GM23338 (cell line): ENCODE measurements around the gene CLCN2. TPM values are rescaled to one million over a fixed set of nuclear protein-coding genes. Genes with fewer than 3 reads are reported as not detected.

ENCODE experiments used
- ATAC-seq: fragments of 200-7000 bp; cut with Tn5 transposase; 3 replicates; pipeline ENCODE4 v1.9.1; 2020
- DNase-seq: peaks from one replicate; pipeline ENCODE4 v3.0.0-alpha.2; 2015; ENCODE audit warnings: low spot score
- H2AFZ ChIP-seq: fragments of 200-600 bp; sonication (generic); 2 replicates; pipeline ENCODE4 v1.8.0; 2016; ENCODE audit warnings: antibody characterized with exemption, mild to moderate bottlenecking, moderate library complexity
- H3F3A ChIP-seq: fragments of 200-600 bp; sonication (generic); replicated peaks from 2 replicates; pipeline ENCODE4 v1.8.0; 2017; ENCODE audit warnings: antibody characterized with exemption, mixed run types, low read depth
- H3K27ac ChIP-seq: fragments of 200-600 bp; sonication (generic); 2 replicates; pipeline ENCODE4 v1.6.1; 2016; ENCODE audit warnings: low read depth
- H3K27me3 ChIP-seq: fragments of 200-600 bp; sonication (generic); 2 replicates; pipeline ENCODE4 v1.8.0; 2016; ENCODE audit warnings: mild to moderate bottlenecking, mixed run types, moderate library complexity; ENCODE audit not compliant: insufficient read depth
- H3K36me3 ChIP-seq: fragments of 200-600 bp; sonication (generic); 2 replicates; pipeline ENCODE4 v1.8.0; 2016; ENCODE audit warnings: mild to moderate bottlenecking; ENCODE audit not compliant: insufficient read depth
- H3K4me1 ChIP-seq: fragments of 200-600 bp; sonication (generic); 2 replicates; pipeline ENCODE4 v1.8.0; 2016; ENCODE audit warnings: mild to moderate bottlenecking, moderate library complexity; ENCODE audit not compliant: insufficient read depth
- H3K4me2 ChIP-seq: fragments of 200-600 bp; sonication (generic); 2 replicates; pipeline ENCODE4 v1.7.1; 2017; ENCODE audit warnings: mixed run types
- H3K4me3 ChIP-seq: fragments of 200-600 bp; sonication (generic); 2 replicates; pipeline ENCODE4 v1.6.1; 2016; ENCODE audit warnings: mixed run types
- H3K79me2 ChIP-seq: fragments of 200-600 bp; sonication (generic); replicated peaks from 2 replicates; pipeline ENCODE4 v1.8.0; 2017; ENCODE audit warnings: mild to moderate bottlenecking; ENCODE audit not compliant: insufficient read depth
- H3K9me2 ChIP-seq: fragments of 200-600 bp; sonication (generic); 2 replicates; pipeline ENCODE4 v1.8.0; 2017; ENCODE audit not compliant: insufficient read depth
- H4K20me1 ChIP-seq: fragments of 200-600 bp; sonication (generic); replicated peaks from 2 replicates; pipeline ENCODE4 v1.8.0; 2017; ENCODE audit warnings: mild to moderate bottlenecking; ENCODE audit not compliant: insufficient read depth
- H3K27ac Mint-ChIP-seq: 2 replicates; pipeline ENCODE4 v1.8.0; 2020; ENCODE audit warnings: inconsistent platforms, mild to moderate bottlenecking, moderate library complexity, mixed read lengths
- H3K27me3 Mint-ChIP-seq: 3 replicates; pipeline ENCODE4 v1.8.0; 2022; ENCODE audit warnings: low read depth, mild to moderate bottlenecking, moderate library complexity, mixed read lengths, inconsistent platforms; ENCODE audit not compliant: insufficient read depth, poor library complexity
- H3K36me3 Mint-ChIP-seq: 3 replicates; pipeline ENCODE4 v1.8.0; 2021; ENCODE audit warnings: low read depth, mild to moderate bottlenecking, inconsistent platforms, moderate library complexity, mixed read lengths
- H3K4me1 Mint-ChIP-seq: 3 replicates; pipeline ENCODE4 v1.8.0; 2020; ENCODE audit warnings: mild to moderate bottlenecking, inconsistent platforms, mixed read lengths
- H3K4me3 Mint-ChIP-seq: 3 replicates; pipeline ENCODE4 v1.8.0; 2021; ENCODE audit warnings: moderate library complexity, mild to moderate bottlenecking, inconsistent platforms, mixed read lengths
- H3K9me3 Mint-ChIP-seq: 3 replicates; pipeline ENCODE4 v1.8.0; 2020; ENCODE audit warnings: moderate library complexity, mild to moderate bottlenecking, inconsistent platforms, mixed read lengths
- CREB1 ChIP-seq: fragments of 250-450 bp; sonication (Bioruptor Pico); IDR thresholded peaks from 2 replicates; pipeline ENCODE4 v1.5.0; 2020; ENCODE audit warnings: low read depth, mild to moderate bottlenecking, moderate library complexity
- ETS1 ChIP-seq: IDR thresholded peaks from 2 replicates; pipeline ENCODE4 v1.6.1; 2016; ENCODE audit warnings: antibody characterized with exemption
- EZH2phosphoT487 ChIP-seq: fragments of 200-600 bp; sonication (generic); IDR thresholded peaks from one replicate; pipeline ENCODE4 v1.8.1; 2018; ENCODE audit warnings: antibody characterized with exemption; ENCODE audit not compliant: unreplicated experiment
- NANOG ChIP-seq: IDR thresholded peaks from 2 replicates; pipeline ENCODE4 v1.6.1; 2016; ENCODE audit warnings: antibody characterized with exemption, borderline replicate concordance
- POLR2AphosphoS5 ChIP-seq: IDR thresholded peaks from 2 replicates; pipeline ENCODE4 v1.6.1; 2016; ENCODE audit warnings: antibody characterized with exemption, low read depth
- STAT1 ChIP-seq: IDR thresholded peaks from one replicate; pipeline ENCODE4 v1.6.1; 2016; ENCODE audit warnings: antibody characterized with exemption; ENCODE audit not compliant: unreplicated experiment
- ZNF114 ChIP-seq: fragments of 250-450 bp; sonication (Bioruptor Pico); IDR thresholded peaks from 2 replicates; pipeline ENCODE4 v1.5.0; 2020; ENCODE audit warnings: mild to moderate bottlenecking, moderate library complexity
- ZNF331 ChIP-seq: fragments of 250-450 bp; sonication (Bioruptor Pico); IDR thresholded peaks from 2 replicates; pipeline ENCODE4 v1.5.0; 2020; ENCODE audit warnings: low read depth, mild to moderate bottlenecking, moderate library complexity
- polyA plus RNA-seq: library from polyadenylated mRNA; unstranded; fragments of >200 nt; fragmentation: Nextera tagmentation; extraction: Ambion mirVana; gene quantifications from 2 replicates; pipeline ENCODE4 v1.2.1, GENCODE V29; 2016
- total RNA-seq: library from RNA; depleted of rRNA; stranded (reverse); fragments of >200 nt; shearing (Covaris generic); gene quantifications from 2 replicates; pipeline ENCODE4 v1.2.3, GENCODE V29; 2014
- TF ChIP-seq, protein P1 (sequence below), 2 experiments: fragments of 200-600 bp in 1 of 2; sonication (generic) in 1 of 2; conservative IDR thresholded peaks; 2 replicates each; pipeline versions ENCODE4 v1.5.1 to v1.6.1; 2016 to 2017; ENCODE audit warnings: antibody characterized with exemption in 2 of 2, low read depth in 2 of 2, mild to moderate bottlenecking in 2 of 2, moderate library complexity in 1 of 2
- TF ChIP-seq, protein P2 (sequence below): fragments of 250-450 bp; sonication (Bioruptor Pico); IDR thresholded peaks from 2 replicates; pipeline ENCODE4 v1.5.0; 2020; ENCODE audit warnings: mild to moderate bottlenecking, moderate library complexity

The CLCN2 gene
- total and polyA plus RNA-seq, 2 experiments from 2014 or later: 7.0 to 9.2 TPM

GRCh38 chr3:184359610-184360009 lies 1.8 kb downstream of the CLCN2 start:
- Histone ChIP-seq H3K4me1 (peaks cover 19% of the 10 kb centered on the region), H3K27me3 (peaks cover 14% of the 10 kb centered on the region), H3K36me3 (0 out of 2 replicates have a peak, but pooled peaks cover 3% of the 10 kb centered on the region), H3K4me3 (no peak overlapping the region), H3K9me2 (no peaks in the 10 kb centered on the region), H3K27ac (no peak overlapping the region), H3K79me2 (peaks cover 13% of the 10 kb centered on the region), H2AFZ (no peak overlapping the region), H3K4me2 (peak overlapping the region; percentile 96; the same call in 1 of the 2 replicates), H4K20me1 (no peaks in the 10 kb centered on the region; the same call in 1 of the 2 replicates), H3F3A (peaks cover 5% of the 10 kb centered on the region; the same call in 1 of the 2 replicates)
- H3K27ac Mint-ChIP-seq: no peak overlapping the region
- peak overlapping the region; percentile 81 for H3K4me3 Mint-ChIP-seq
- peaks cover 2% of the 10 kb centered on the region; the same call in 1 of the 3 replicates for H3K9me3 Mint-ChIP-seq
- TF ChIP-seq CREB1 (CRISPR knock-in tag): no peak
- TF ChIP-seq POLR2AphosphoS5: no peak
- no peak for TF ChIP-seq NANOG
- TF ChIP-seq STAT1: no peak
- TF ChIP-seq, protein P1, sequence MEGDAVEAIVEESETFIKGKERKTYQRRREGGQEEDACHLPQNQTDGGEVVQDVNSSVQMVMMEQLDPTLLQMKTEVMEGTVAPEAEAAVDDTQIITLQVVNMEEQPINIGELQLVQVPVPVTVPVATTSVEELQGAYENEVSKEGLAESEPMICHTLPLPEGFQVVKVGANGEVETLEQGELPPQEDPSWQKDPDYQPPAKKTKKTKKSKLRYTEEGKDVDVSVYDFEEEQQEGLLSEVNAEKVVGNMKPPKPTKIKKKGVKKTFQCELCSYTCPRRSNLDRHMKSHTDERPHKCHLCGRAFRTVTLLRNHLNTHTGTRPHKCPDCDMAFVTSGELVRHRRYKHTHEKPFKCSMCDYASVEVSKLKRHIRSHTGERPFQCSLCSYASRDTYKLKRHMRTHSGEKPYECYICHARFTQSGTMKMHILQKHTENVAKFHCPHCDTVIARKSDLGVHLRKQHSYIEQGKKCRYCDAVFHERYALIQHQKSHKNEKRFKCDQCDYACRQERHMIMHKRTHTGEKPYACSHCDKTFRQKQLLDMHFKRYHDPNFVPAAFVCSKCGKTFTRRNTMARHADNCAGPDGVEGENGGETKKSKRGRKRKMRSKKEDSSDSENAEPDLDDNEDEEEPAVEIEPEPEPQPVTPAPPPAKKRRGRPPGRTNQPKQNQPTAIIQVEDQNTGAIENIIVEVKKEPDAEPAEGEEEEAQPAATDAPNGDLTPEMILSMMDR (conservative IDR thresholded peaks at IDR 0.05; ENCODE audit: low read depth in 2 of 2): no peak
- TF ChIP-seq ZNF331 (CRISPR knock-in tag): no peak
- TF ChIP-seq, protein P2, sequence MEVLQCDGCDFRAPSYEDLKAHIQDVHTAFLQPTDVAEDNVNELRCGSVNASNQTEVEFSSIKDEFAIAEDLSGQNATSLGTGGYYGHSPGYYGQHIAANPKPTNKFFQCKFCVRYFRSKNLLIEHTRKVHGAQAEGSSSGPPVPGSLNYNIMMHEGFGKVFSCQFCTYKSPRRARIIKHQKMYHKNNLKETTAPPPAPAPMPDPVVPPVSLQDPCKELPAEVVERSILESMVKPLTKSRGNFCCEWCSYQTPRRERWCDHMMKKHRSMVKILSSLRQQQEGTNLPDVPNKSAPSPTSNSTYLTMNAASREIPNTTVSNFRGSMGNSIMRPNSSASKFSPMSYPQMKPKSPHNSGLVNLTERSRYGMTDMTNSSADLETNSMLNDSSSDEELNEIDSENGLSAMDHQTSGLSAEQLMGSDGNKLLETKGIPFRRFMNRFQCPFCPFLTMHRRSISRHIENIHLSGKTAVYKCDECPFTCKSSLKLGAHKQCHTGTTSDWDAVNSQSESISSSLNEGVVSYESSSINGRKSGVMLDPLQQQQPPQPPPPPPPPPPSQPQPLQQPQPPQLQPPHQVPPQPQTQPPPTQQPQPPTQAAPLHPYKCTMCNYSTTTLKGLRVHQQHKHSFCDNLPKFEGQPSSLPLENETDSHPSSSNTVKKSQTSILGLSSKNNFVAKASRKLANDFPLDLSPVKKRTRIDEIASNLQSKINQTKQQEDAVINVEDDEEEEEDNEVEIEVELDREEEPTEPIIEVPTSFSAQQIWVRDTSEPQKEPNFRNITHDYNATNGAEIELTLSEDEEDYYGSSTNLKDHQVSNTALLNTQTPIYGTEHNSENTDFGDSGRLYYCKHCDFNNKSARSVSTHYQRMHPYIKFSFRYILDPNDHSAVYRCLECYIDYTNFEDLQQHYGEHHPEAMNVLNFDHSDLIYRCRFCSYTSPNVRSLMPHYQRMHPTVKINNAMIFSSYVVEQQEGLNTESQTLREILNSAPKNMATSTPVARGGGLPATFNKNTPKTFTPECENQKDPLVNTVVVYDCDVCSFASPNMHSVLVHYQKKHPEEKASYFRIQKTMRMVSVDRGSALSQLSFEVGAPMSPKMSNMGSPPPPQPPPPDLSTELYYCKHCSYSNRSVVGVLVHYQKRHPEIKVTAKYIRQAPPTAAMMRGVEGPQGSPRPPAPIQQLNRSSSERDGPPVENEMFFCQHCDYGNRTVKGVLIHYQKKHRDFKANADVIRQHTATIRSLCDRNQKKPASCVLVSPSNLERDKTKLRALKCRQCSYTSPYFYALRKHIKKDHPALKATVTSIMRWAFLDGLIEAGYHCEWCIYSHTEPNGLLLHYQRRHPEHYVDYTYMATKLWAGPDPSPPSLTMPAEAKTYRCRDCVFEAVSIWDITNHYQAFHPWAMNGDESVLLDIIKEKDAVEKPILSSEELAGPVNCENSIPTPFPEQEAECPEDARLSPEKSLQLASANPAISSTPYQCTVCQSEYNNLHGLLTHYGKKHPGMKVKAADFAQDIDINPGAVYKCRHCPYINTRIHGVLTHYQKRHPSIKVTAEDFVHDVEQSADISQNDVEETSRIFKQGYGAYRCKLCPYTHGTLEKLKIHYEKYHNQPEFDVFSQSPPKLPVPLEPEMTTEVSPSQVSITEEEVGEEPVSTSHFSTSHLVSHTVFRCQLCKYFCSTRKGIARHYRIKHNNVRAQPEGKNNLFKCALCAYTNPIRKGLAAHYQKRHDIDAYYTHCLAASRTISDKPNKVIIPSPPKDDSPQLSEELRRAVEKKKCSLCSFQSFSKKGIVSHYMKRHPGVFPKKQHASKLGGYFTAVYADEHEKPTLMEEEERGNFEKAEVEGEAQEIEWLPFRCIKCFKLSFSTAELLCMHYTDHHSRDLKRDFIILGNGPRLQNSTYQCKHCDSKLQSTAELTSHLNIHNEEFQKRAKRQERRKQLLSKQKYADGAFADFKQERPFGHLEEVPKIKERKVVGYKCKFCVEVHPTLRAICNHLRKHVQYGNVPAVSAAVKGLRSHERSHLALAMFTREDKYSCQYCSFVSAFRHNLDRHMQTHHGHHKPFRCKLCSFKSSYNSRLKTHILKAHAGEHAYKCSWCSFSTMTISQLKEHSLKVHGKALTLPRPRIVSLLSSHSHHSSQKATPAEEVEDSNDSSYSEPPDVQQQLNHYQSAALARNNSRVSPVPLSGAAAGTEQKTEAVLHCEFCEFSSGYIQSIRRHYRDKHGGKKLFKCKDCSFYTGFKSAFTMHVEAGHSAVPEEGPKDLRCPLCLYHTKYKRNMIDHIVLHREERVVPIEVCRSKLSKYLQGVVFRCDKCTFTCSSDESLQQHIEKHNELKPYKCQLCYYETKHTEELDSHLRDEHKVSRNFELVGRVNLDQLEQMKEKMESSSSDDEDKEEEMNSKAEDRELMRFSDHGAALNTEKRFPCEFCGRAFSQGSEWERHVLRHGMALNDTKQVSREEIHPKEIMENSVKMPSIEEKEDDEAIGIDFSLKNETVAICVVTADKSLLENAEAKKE (CRISPR knock-in tag): no peak
- no peak for TF ChIP-seq EZH2phosphoT487
- no peak for TF ChIP-seq ETS1
- no peak for TF ChIP-seq ZNF114 (CRISPR knock-in tag)
- peak; percentile 1; the same call in 2 of the 3 replicates for ATAC-seq
- peaks cover 24% of the 10 kb centered on the region for H3K36me3 Mint-ChIP-seq
- H3K4me1 Mint-ChIP-seq: peaks cover 23% of the 10 kb centered on the region
- DNase-seq: peak; percentile 43
- H3K27me3 Mint-ChIP-seq: peaks cover 22% of the 10 kb centered on the region
